Measurements from ENCODE around the gene HSPA1B. TPM values are rescaled to one million over a fixed set of nuclear protein-coding genes. Genes with fewer than 3 reads are reported as not detected.

Gene HSPA1B
- total RNA-seq, 6 experiments from 2014 or later = 41.5 to 144 (median 47.5) TPM

DNA sequence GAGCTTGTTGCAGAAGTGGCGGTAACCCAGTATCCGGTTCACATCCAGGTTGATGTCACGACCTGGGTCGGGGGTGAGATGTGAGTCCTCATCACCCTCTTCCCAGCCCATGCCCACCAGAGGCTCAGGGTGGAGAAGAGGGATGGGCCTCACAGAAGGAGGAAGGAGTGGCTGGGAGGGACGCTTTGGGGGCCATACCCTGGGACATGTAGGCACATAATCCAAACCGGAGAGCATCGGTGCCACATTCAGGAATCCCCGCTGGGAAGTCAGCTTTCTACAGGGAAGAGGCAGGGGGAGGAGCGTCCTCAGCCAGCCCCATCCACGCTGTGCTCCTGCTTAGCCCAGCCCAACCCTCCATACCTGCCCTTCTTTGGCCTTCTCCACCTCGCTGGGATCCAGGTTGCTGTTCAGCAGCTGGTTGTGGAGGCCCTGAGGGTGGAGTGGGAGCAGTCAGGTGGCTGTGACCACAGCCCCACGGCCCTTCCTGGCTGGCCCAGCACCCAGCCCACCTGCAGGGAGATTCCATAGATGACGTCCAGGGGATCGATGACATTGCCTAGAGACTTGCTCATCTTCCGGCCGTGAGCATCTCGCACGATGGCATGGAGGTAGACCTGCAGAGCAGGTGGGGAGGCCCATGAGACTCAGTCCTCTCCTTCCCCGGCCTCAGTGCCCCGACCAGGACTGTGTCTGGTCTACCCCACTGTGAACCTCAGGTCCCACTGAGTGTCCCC, 46.9 kb upstream of the HSPA1B start:
- no peak for DNase-seq
- 57% methylated on average over 1 of the region's 20 CpGs for WGBS (ENCODE audit: insufficient coverage, low coverage, low lambda C conversion rate, missing lambda C conversion rate)
- ATAC-seq = no peak
- TF ChIP-seq POLR2A (IDR thresholded peaks at IDR 0.05) = no peak
- TF ChIP-seq, protein P1, sequence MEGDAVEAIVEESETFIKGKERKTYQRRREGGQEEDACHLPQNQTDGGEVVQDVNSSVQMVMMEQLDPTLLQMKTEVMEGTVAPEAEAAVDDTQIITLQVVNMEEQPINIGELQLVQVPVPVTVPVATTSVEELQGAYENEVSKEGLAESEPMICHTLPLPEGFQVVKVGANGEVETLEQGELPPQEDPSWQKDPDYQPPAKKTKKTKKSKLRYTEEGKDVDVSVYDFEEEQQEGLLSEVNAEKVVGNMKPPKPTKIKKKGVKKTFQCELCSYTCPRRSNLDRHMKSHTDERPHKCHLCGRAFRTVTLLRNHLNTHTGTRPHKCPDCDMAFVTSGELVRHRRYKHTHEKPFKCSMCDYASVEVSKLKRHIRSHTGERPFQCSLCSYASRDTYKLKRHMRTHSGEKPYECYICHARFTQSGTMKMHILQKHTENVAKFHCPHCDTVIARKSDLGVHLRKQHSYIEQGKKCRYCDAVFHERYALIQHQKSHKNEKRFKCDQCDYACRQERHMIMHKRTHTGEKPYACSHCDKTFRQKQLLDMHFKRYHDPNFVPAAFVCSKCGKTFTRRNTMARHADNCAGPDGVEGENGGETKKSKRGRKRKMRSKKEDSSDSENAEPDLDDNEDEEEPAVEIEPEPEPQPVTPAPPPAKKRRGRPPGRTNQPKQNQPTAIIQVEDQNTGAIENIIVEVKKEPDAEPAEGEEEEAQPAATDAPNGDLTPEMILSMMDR (IDR thresholded peaks at IDR 0.05) = no peak
- Histone ChIP-seq H3K27me3 (no peaks in the 10 kb centered on the region), H3K4me3 (no peak overlapping the region), H3K4me1 (peaks cover 0 to 19% (median 6%) of the 10 kb centered on the region in 4 donors), H3K9me3 (no peaks in the 10 kb centered on the region), H3K36me3 (peaks cover 0 to 43% (median 22%) of the 10 kb centered on the region in 4 donors), H3K27ac (no peak overlapping the region)
- intact Hi-C loops (cut with DNase I) = no loop called here

DNA sequence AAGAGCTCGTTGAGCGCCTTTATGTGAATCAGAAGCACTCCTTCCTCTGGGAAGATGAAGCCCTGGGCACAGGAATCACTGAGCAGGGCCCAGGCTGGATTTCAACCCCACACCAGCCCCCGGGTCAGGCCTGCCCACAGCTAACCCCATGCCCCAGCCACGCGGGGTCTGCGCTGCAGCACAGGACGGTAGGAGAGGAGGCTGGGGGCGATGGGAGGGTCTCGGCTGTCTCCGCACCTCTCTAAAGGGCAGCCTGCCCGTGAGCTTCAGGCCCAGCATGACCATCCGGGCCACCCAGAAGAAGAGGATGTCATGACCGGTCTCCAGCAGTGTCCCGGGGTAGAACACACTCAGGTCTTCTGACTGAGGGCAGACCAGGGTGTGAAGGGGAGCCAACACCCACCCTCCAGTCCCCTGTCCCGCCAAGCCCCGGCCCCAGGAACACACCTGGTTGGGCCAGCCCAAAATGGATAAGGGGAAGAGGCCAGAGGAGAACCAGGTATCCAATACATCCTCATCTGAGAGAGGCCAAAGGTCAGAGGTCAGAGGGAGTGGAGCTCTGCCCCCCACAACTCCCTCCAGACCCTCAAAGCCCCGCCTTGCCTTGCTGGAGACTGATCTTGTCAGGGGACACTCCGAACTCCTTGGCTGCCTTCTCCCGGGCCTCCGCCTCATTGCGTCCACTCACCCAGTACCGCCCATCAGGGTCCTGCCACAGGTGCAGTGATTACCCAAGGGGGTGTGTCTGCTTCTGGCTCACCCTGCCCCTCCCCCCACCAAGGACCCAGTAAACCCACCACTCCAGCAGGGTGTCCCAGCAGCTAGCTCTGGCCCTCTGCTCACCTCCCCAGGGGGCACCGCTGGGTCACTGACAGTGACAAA, 46.1 kb upstream of the HSPA1B start:
- no peak for TF ChIP-seq POLR2A (IDR thresholded peaks at IDR 0.05)
- TF ChIP-seq, protein P1 (IDR thresholded peaks at IDR 0.05) = no peak
- intact Hi-C loops (cut with DNase I) = no loop called here
- peaks cover 0 to 11% (median 3%) of the 10 kb centered on the region in 4 donors for H3K4me1 ChIP-seq
- DNase-seq (no peak), ATAC-seq (no peak)
- WGBS (ENCODE audit: insufficient coverage, low coverage, low lambda C conversion rate, missing lambda C conversion rate) = 93% methylated on average over 5 of the region's 23 CpGs
- no peak overlapping the region for H3K4me3 ChIP-seq
- H3K27ac ChIP-seq = no peak overlapping the region
- H3K36me3 ChIP-seq = peaks cover 0 to 43% (median 22%) of the 10 kb centered on the region in 4 donors
- H3K9me3 ChIP-seq = no peaks in the 10 kb centered on the region
- no peaks in the 10 kb centered on the region for H3K27me3 ChIP-seq

DNA sequence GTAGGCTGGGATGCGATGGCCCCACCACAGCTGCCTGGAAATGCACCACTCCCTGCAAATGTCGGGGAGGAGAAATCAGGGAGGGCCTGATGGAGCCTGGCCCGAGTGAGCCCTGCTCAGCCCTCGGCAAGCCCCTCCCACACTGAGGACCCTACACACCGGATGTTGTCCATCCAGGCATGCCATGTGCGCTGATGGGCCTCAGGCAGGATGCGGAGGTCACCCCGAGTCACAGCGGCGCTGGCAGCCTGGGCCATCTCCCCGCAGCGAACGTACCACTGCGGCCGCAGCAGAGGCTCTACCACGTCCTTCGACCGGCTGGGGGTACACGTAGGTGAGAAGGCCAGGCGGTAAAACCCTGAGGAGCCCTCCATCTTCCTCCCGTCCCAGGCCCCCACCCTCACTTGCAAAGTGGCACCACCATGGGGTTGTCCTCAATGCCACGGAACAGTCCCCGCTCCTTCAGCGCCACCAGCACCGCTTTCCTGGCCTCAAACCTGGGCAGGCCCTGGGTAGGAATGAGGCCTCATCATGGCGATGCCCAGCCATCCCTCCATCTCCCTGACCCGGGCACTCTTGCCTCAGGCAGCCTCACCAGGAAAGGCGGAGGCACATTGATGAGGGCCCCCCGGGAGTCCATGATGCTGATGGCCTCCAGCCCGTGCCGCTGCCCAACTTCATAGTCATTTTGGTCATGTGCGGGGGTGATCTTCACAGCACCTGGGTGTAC, 45.2 kb upstream of the HSPA1B start:
- Histone ChIP-seq H3K27ac (no peak overlapping the region), H3K27me3 (no peaks in the 10 kb centered on the region), H3K36me3 (peaks cover 0 to 43% (median 22%) of the 10 kb centered on the region in 4 donors), H3K4me1 (peaks cover 0 to 3% (median 0%) of the 10 kb centered on the region in 4 donors), H3K9me3 (no peaks in the 10 kb centered on the region), H3K4me3 (no peak overlapping the region)
- no peak for ATAC-seq
- no peak for DNase-seq
- WGBS (ENCODE audit: insufficient coverage, low coverage, low lambda C conversion rate, missing lambda C conversion rate) = 78% methylated on average over 4 of the region's 32 CpGs
- TF ChIP-seq POLR2A (IDR thresholded peaks at IDR 0.05) = no peak
- TF ChIP-seq, protein P1 (IDR thresholded peaks at IDR 0.05) = no peak
- intact Hi-C loops (cut with DNase I) = no loop called here

DNA sequence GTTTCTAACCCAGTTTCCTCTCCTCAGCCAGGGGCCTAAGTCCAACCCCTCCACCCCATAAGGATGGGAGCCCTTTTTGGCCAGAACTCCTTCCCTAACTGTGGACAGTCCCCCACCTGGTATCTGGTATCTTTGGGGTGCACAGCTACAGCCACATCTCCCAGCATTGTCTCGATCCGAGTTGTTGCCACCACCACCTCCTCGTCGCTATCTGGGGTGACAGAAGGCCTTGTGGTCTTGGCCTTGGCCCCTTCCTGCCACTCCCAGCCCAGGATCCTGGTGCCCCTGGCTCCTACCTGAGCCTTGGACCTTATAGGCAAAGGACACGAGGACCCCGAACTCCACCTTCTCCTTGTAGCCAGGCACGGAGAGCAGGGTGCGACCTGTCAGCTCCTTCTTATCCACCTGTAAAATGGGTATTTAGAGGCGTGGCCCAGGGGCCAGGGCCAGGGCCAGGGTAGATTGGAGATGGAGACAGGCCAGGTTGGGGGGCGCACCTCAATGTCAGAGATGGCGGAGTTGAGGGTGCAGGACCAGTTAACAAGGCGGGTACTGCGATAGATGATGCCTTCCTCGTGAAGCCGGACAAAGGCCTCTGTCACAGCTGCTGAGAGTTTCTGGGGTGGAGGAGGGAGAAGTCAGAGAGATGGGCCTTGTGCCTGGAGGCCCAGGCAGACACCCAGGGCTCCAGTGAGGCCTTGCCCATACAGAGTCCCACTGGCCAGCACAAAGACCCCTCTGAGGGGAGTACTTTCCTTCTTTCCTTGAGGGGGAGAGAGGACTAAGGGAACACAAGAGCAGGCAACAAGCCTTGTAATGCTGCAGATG, 43.2 kb upstream of the HSPA1B start:
- Histone ChIP-seq H3K27me3 (no peaks in the 10 kb centered on the region), H3K9me3 (no peaks in the 10 kb centered on the region), H3K36me3 (peaks cover 0 to 39% (median 22%) of the 10 kb centered on the region in 4 donors), H3K4me3 (no peak overlapping the region), H3K27ac (no peak overlapping the region), H3K4me1 (no peaks in the 10 kb centered on the region)
- DNase-seq (no peak), ATAC-seq (no peak)
- intact Hi-C loops (cut with DNase I) = no loop called here
- TF ChIP-seq, protein P1 (IDR thresholded peaks at IDR 0.05) = no peak
- TF ChIP-seq POLR2A (IDR thresholded peaks at IDR 0.05) = no peak
- 97% methylated on average over 9 of the region's 15 CpGs for WGBS (ENCODE audit: insufficient coverage, low coverage, low lambda C conversion rate, missing lambda C conversion rate)

All from right lobe of liver (tissue), 6 donors.